ENCODE data around the gene LPA.
"Not testable (repeated sequence)": the region's sequence is repeated elsewhere in the genome, so short reads cannot be mapped to it uniquely, and the experiment has no call there.

Gene LPA

GRCh38 chr6:160659562-160659961 lies 4.5 kb downstream of the LPA start:
- no peak for DNase-seq

GRCh38 chr6:160634706-160635105 lies 29.4 kb downstream of the LPA start:
- DNase-seq = no peak

- no peak for DNase-seq
Measured at GRCh38 chr6:160595838-160596832, 67.9 kb downstream of the LPA start.

GRCh38 chr6:160595297-160595696 lies 68.8 kb downstream of the LPA start:
- DNase-seq = not testable (repeated sequence)

GRCh38 chr6:160586374-160586773 lies 77.7 kb downstream of the LPA start:
- no peak for DNase-seq

- DNase-seq = no peak
Measured at GRCh38 chr6:160583794-160584193, 80.3 kb downstream of the LPA start.

- DNase-seq = no peak
Measured at GRCh38 chr6:160581406-160581805, 82.7 kb downstream of the LPA start.

GRCh38 chr6:160578515-160578914 lies 85.6 kb downstream of the LPA start:
- not testable (repeated sequence) for DNase-seq

GRCh38 chr6:160573943-160574342 lies 90.1 kb downstream of the LPA start:
- DNase-seq = no peak

GRCh38 chr6:160571201-160571600 lies 92.9 kb downstream of the LPA start:
- not testable (repeated sequence) for DNase-seq

- no peak for DNase-seq
Measured at GRCh38 chr6:160544802-160545201, 119.3 kb downstream of the LPA start.

- DNase-seq = no peak
Measured at GRCh38 chr6:160535270-160535669, 128.8 kb downstream of the LPA start.

- peak; percentile 50 for DNase-seq
Measured at GRCh38 chr6:160534050-160534696, 129.9 kb downstream of the LPA start.

- no peak for DNase-seq
Measured at GRCh38 chr6:160532315-160532714, 131.8 kb downstream of the LPA start.

GRCh38 chr6:160531826-160532225 lies 132.2 kb downstream of the LPA start:
- DNase-seq = no peak

GRCh38 chr6:160529524-160529923 lies 134.6 kb downstream of the LPA start:
- not testable (repeated sequence) for DNase-seq

GRCh38 chr6:160523223-160523622 lies 140.9 kb downstream of the LPA start:
- no peak for DNase-seq

GRCh38 chr6:160520043-160520904 lies 143.8 kb downstream of the LPA start:
- peak; percentile 71 for DNase-seq

- no peak for DNase-seq
Measured at GRCh38 chr6:160519603-160520042, 144.5 kb downstream of the LPA start.

GRCh38 chr6:160519133-160519532 lies 144.9 kb downstream of the LPA start:
- no peak for DNase-seq

- no peak for DNase-seq
Measured at GRCh38 chr6:160513836-160514235, 150.2 kb downstream of the LPA start.

GRCh38 chr6:160510976-160511617 lies 153.0 kb downstream of the LPA start:
- no peak for DNase-seq

All from DMS53 (cell line).